Measurements from ENCODE around the gene SPIB. TPM values are rescaled to one million over a fixed set of nuclear protein-coding genes. Genes with fewer than 3 reads are reported as not detected.

The SPIB gene
- total RNA-seq, 1 experiment from 2014 or later = not detected

DNA sequence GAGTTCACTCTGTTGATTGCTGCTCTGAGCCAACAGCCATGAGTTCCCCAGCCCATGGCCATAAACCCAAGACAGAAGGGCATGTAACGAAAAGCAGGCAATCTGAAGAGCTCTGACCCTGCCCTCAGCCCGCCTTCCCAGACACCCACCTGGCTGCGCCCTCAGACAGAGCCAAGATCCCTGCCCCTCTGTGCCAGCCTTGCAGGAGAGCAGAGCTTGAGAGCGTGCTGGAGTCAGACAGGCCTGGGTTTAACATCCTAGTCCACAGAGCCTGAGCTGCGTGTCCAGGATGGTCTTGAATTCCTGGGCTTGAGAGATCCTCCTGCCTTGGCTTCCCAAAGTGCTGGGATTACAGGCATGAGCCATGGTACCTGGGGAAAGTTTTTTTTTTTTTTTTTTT lies 38.6 kb downstream of the SPIB start:
- DNase-seq (ENCODE audit: unreplicated experiment) = no peak
- H3K4me3 Mint-ChIP-seq (ENCODE audit: unreplicated experiment) = no peak overlapping the region
- BruUV-seq (replicated peaks) = no TSS peak
- H3K36me3 Mint-ChIP-seq (ENCODE audit: insufficient read depth, unreplicated experiment) = no peaks in the 10 kb centered on the region
- H3K4me1 Mint-ChIP-seq (ENCODE audit: insufficient read depth, unreplicated experiment) = no peaks in the 10 kb centered on the region
- CTCF ChIA-PET = interaction anchor here (1.0 to 1.3 kb wide), 2 partner anchors 88 to 100 kb away, joined by 3 to 4 read pairs; no protein-coding TSS in a partner anchor
- no peak overlapping the region for H3K27ac Mint-ChIP-seq (ENCODE audit: low read depth, unreplicated experiment)
- intact Hi-C loops (cut with micrococcal nuclease) = no loop called here
- TF ChIP-seq, protein P1, sequence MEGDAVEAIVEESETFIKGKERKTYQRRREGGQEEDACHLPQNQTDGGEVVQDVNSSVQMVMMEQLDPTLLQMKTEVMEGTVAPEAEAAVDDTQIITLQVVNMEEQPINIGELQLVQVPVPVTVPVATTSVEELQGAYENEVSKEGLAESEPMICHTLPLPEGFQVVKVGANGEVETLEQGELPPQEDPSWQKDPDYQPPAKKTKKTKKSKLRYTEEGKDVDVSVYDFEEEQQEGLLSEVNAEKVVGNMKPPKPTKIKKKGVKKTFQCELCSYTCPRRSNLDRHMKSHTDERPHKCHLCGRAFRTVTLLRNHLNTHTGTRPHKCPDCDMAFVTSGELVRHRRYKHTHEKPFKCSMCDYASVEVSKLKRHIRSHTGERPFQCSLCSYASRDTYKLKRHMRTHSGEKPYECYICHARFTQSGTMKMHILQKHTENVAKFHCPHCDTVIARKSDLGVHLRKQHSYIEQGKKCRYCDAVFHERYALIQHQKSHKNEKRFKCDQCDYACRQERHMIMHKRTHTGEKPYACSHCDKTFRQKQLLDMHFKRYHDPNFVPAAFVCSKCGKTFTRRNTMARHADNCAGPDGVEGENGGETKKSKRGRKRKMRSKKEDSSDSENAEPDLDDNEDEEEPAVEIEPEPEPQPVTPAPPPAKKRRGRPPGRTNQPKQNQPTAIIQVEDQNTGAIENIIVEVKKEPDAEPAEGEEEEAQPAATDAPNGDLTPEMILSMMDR (IDR thresholded peaks at IDR 0.05; ENCODE audit: unreplicated experiment) = no peak
- POLR2A ChIA-PET = interaction anchor here (0.5 to 1.0 kb wide), 2 partner anchors 74 to 110 kb away, joined by 3 read pairs; no protein-coding TSS in a partner anchor
- H3K9me3 Mint-ChIP-seq (ENCODE audit: unreplicated experiment) = peaks cover 14% of the 10 kb centered on the region
- H3K27me3 Mint-ChIP-seq (ENCODE audit: insufficient read depth, unreplicated experiment) = peaks cover 24% of the 10 kb centered on the region

DNA sequence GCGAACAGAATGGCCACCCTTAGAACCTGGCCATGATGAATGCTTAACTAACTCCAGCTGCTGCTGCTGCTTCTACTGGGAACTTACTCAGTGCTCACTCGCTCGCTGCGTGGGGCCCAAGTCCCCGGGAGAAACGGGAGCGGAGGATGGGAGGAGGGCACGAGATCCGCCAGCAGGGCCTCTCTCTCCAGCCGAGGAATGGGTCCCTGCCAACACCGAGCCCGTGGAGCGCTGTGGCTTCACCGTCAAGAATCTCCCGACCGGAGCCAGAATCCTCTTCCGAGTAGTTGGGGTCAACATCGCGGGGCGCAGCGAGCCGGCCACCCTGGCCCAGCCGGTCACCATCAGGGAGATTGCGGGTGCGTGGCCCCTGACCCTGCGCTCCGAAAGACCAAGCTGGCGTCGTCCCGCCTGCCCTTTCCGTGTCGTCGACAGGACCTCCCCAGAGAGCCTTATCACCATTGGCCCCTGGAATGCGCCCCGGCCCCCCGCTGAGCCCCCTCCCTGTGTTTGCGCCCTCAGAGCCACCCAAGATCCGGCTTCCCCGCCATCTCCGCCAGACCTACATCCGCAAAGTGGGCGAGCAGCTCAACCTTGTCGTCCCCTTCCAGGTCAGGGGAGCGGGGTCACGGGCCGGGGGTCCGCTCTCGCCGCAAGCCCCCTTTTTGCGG lies 39.8 kb downstream of the SPIB start:
- no peaks in the 10 kb centered on the region for H3K36me3 Mint-ChIP-seq (ENCODE audit: insufficient read depth, unreplicated experiment)

DNA sequence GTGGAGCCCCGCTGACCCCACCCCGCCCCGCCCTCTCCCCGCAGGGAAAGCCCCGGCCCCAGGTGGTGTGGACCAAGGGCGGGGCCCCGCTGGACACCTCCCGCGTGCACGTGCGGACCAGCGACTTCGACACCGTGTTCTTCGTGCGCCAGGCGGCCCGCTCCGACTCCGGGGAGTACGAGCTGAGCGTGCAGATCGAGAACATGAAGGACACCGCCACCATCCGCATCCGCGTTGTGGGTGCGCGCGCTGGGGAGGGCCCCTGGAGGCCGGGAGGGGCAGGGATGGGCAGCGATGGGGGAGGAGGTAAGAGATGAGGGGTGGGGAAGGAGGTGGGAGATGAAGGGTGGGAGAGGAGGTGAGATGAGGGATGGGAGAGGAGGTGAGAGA lies 40.3 kb downstream of the SPIB start:
- intact Hi-C loops (cut with micrococcal nuclease) = no loop called here
- H3K36me3 Mint-ChIP-seq (ENCODE audit: insufficient read depth, unreplicated experiment) = no peaks in the 10 kb centered on the region
- ChIA-PET POLR2A (no interaction called here), CTCF (interaction anchor here (1.4 kb wide), 1 partner anchor 90 kb away, joined by 4 read pairs; no protein-coding TSS in a partner anchor)
- H3K27ac Mint-ChIP-seq (ENCODE audit: low read depth, unreplicated experiment) = no peak overlapping the region
- DNase-seq (ENCODE audit: unreplicated experiment) = no peak
- TF ChIP-seq, protein P1 (IDR thresholded peaks at IDR 0.05; ENCODE audit: unreplicated experiment) = no peak
- H3K4me1 Mint-ChIP-seq (ENCODE audit: insufficient read depth, unreplicated experiment) = no peaks in the 10 kb centered on the region
- no TSS peak for BruUV-seq (replicated peaks)
- peaks cover 17% of the 10 kb centered on the region for H3K27me3 Mint-ChIP-seq (ENCODE audit: insufficient read depth, unreplicated experiment)
- H3K4me3 Mint-ChIP-seq (ENCODE audit: unreplicated experiment) = no peak overlapping the region
- H3K9me3 Mint-ChIP-seq (ENCODE audit: unreplicated experiment) = peaks cover 14% of the 10 kb centered on the region

More for the DNA sequence above, 39.8 kb downstream of the SPIB start:
- peaks cover 17% of the 10 kb centered on the region for H3K27me3 Mint-ChIP-seq (ENCODE audit: insufficient read depth, unreplicated experiment)
- ChIA-PET POLR2A (interaction anchor here (1.0 kb wide), 1 partner anchor 75 kb away, joined by 3 read pairs; no protein-coding TSS in a partner anchor), CTCF (interaction anchor here (1.3 to 1.4 kb wide), 2 partner anchors 89 to 101 kb away, joined by 4 read pairs; no protein-coding TSS in a partner anchor)
- BruUV-seq (replicated peaks) = no TSS peak
- TF ChIP-seq, protein P1 (IDR thresholded peaks at IDR 0.05; ENCODE audit: unreplicated experiment) = no peak
- H3K27ac Mint-ChIP-seq (ENCODE audit: low read depth, unreplicated experiment) = no peak overlapping the region
- H3K9me3 Mint-ChIP-seq (ENCODE audit: unreplicated experiment) = peaks cover 14% of the 10 kb centered on the region
- intact Hi-C loops (cut with micrococcal nuclease) = no loop called here
- no peaks in the 10 kb centered on the region for H3K4me1 Mint-ChIP-seq (ENCODE audit: insufficient read depth, unreplicated experiment)
- DNase-seq (ENCODE audit: unreplicated experiment) = no peak
- no peak overlapping the region for H3K4me3 Mint-ChIP-seq (ENCODE audit: unreplicated experiment)

DNA sequence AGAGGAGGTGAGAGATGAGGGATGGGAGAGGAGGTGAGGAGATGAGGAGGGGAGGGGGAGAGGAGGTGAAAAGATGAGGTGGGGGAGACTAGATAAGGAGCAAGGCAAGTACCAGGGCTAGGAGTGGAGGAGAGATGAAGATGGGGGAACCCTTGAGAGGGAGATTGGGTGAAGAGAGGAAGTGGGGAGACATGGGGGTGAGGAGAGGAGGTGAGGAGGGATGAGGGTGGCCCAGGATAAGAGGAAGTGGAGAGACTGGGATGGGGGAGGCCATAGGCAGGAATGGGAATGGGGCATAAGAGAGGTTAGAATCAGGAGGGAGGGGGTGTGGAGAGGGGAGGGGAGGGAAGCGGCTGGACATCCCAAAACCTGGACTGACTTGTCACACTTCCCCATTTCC lies 40.9 kb downstream of the SPIB start:
- intact Hi-C loops (cut with micrococcal nuclease) = loop anchor here (2.0 kb wide), 2 partner anchors 103 to 323 kb away; no protein-coding TSS in a partner anchor
- ChIA-PET POLR2A (no interaction called here), CTCF (interaction anchor here (1.4 to 1.6 kb wide), 2 partner anchors 91 to 92 kb away, joined by 10 to 11 read pairs; no protein-coding TSS in a partner anchor)
- peaks cover 17% of the 10 kb centered on the region for H3K27me3 Mint-ChIP-seq (ENCODE audit: insufficient read depth, unreplicated experiment)
- H3K36me3 Mint-ChIP-seq (ENCODE audit: insufficient read depth, unreplicated experiment) = no peaks in the 10 kb centered on the region
- no peaks in the 10 kb centered on the region for H3K4me1 Mint-ChIP-seq (ENCODE audit: insufficient read depth, unreplicated experiment)
- no peak overlapping the region for H3K27ac Mint-ChIP-seq (ENCODE audit: low read depth, unreplicated experiment)
- no TSS peak for BruUV-seq (replicated peaks)
- H3K4me3 Mint-ChIP-seq (ENCODE audit: unreplicated experiment) = no peak overlapping the region
- peaks cover 14% of the 10 kb centered on the region for H3K9me3 Mint-ChIP-seq (ENCODE audit: unreplicated experiment)
- DNase-seq (ENCODE audit: unreplicated experiment) = no peak
- TF ChIP-seq, protein P1 (IDR thresholded peaks at IDR 0.05; ENCODE audit: unreplicated experiment) = no peak
